Nephron progenitor cell (in vitro differentiated cells): Measurements from ENCODE around the gene SLC5A1.

Source experiments
- DNase-seq: peaks from one replicate; pipeline ENCODE4 v3.0.0; 2021
- H3K27ac Mint-ChIP-seq: 2 replicates; pipeline ENCODE4 v1.8.0; 2021; ENCODE audit warnings: mild to moderate bottlenecking, moderate library complexity, mixed read lengths
- H3K27me3 Mint-ChIP-seq: 2 replicates; pipeline ENCODE4 v1.8.0; 2021; ENCODE audit warnings: mild to moderate bottlenecking, low read depth, mixed read lengths; ENCODE audit not compliant: poor library complexity
- H3K36me3 Mint-ChIP-seq: 2 replicates; pipeline ENCODE4 v1.8.0; 2021; ENCODE audit warnings: low read depth, mixed read lengths
- H3K4me1 Mint-ChIP-seq: 2 replicates; pipeline ENCODE4 v1.8.0; 2021; ENCODE audit warnings: mixed read lengths
- H3K4me3 Mint-ChIP-seq: 2 replicates; pipeline ENCODE4 v1.8.0; 2021; ENCODE audit warnings: mild to moderate bottlenecking, moderate library complexity, mixed read lengths
- H3K9me3 Mint-ChIP-seq: 2 replicates; pipeline ENCODE4 v1.8.0; 2021; ENCODE audit warnings: mild to moderate bottlenecking, moderate library complexity, mixed read lengths
- TF ChIP-seq, protein P1 (sequence below): fragments of 200-600 bp; sonication (generic); IDR thresholded peaks from 2 replicates; pipeline ENCODE4 v1.5.0; 2021; ENCODE audit warnings: antibody characterized with exemption

Gene SLC5A1

DNA sequence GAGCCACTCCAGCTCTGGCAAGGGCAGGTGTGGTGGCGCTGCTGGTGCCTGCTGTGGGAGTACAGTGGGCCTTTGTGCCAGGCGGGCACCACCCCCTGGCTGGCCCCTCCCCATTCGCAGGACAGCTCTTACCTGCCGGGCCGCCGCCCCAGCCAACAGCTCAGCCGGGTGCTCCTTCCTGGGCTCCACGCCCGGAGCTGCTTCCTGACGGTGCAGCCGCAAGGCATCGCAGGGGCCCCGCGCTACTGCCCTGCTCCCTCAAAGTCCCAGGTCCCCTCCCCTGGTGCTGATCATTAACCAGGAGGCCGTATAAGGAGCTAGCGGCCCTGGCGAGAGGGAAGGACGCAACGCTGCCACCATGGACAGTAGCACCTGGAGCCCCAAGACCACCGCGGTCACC is at the start of gene SLC5A1:
SLC5A1 (plus strand) TSS at position 338 of the 400 bp plus-strand sequence; CDS start at position 359, 21 bp downstream.
- TF ChIP-seq, protein P1, sequence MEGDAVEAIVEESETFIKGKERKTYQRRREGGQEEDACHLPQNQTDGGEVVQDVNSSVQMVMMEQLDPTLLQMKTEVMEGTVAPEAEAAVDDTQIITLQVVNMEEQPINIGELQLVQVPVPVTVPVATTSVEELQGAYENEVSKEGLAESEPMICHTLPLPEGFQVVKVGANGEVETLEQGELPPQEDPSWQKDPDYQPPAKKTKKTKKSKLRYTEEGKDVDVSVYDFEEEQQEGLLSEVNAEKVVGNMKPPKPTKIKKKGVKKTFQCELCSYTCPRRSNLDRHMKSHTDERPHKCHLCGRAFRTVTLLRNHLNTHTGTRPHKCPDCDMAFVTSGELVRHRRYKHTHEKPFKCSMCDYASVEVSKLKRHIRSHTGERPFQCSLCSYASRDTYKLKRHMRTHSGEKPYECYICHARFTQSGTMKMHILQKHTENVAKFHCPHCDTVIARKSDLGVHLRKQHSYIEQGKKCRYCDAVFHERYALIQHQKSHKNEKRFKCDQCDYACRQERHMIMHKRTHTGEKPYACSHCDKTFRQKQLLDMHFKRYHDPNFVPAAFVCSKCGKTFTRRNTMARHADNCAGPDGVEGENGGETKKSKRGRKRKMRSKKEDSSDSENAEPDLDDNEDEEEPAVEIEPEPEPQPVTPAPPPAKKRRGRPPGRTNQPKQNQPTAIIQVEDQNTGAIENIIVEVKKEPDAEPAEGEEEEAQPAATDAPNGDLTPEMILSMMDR = no peak
- Mint-ChIP-seq H3K27ac (no peak within 1 kb of the TSS), H3K36me3 (no peaks in the 10 kb centered on the region), H3K9me3 (no peaks in the 10 kb centered on the region), H3K27me3 (peaks cover 8% of the 10 kb centered on the region), H3K4me1 (no peaks in the 10 kb centered on the region), H3K4me3 (no peak within 1 kb of the TSS)
- no peak for DNase-seq

DNA sequence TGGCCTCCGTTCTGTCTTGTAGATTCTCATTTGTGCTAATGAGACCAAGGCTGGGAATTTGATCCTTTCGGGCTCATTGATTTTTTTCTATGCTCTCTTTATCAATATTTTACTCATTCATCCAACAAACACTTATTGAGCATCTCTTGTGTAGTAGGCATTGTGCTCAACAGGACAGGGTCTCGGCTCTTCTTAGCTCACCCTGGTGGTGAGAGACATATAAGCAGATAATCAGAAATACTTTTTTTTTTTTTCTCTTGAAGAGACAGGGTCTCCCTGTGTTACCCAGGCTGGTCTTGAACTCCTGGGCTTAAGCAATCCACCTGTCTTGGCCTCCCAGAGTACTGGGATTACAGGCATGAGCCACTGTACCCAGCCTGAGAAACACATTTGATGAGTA is 48.0 kb upstream of the SLC5A1 start:
- H3K27ac Mint-ChIP-seq = no peak overlapping the region
- no peak for DNase-seq
- H3K9me3 Mint-ChIP-seq = no peaks in the 10 kb centered on the region
- peaks cover 22% of the 10 kb centered on the region for H3K27me3 Mint-ChIP-seq
- TF ChIP-seq, protein P1 = no peak
- no peaks in the 10 kb centered on the region for H3K36me3 Mint-ChIP-seq
- H3K4me3 Mint-ChIP-seq = no peak overlapping the region
- H3K4me1 Mint-ChIP-seq = no peaks in the 10 kb centered on the region

DNA sequence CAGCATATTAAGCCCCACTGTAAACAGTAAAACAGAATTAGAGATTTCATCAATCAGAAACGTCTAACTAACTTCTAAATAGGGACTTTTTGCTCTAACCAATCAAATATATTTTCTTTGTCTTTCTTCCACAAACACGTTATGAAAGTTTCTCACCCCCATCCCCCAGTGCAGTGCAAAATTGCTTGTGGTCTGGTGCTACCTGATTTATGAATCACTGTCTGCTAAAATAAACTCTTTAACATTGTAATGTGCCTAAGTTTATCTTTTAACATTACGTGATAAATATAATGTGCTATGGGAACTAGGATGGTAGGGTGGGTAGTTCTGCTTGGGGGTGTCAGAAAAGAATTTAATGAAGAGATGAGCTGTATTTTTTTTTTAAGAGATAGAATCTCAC is 47.3 kb upstream of the SLC5A1 start:
- Mint-ChIP-seq H3K27ac (no peak overlapping the region), H3K36me3 (no peaks in the 10 kb centered on the region), H3K4me3 (no peak overlapping the region), H3K27me3 (peaks cover 26% of the 10 kb centered on the region), H3K4me1 (no peaks in the 10 kb centered on the region), H3K9me3 (no peaks in the 10 kb centered on the region)
- DNase-seq = no peak
- TF ChIP-seq, protein P1 = no peak

DNA sequence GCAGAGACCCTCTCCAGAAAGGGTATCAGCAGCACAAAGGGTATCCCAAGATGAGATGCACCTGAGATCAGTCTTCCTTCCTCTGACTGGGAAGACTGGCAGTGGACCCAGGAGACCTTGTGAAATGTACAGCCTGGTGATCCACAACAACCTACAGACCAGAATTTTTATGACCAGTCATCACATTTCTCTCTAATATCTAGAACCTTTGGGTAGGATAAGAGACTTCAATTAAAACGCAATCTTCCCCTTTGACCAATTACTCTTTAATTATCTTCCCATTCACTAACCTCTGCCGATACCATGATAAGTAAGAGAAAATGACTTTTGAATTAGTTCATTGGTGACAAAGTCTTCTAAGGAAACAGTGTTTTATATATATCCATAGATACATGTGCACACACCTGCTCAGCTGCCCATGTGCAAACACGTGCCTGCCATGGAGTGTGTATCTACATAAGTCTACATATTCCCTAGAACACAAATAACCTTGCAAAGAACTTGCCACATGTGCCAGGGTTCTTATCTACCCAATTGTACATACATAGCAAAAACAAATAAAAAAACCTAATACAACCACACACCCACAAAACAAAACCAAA is 44.2 kb upstream of the SLC5A1 start:
- no peaks in the 10 kb centered on the region for H3K9me3 Mint-ChIP-seq
- no peaks in the 10 kb centered on the region for H3K36me3 Mint-ChIP-seq

DNA sequence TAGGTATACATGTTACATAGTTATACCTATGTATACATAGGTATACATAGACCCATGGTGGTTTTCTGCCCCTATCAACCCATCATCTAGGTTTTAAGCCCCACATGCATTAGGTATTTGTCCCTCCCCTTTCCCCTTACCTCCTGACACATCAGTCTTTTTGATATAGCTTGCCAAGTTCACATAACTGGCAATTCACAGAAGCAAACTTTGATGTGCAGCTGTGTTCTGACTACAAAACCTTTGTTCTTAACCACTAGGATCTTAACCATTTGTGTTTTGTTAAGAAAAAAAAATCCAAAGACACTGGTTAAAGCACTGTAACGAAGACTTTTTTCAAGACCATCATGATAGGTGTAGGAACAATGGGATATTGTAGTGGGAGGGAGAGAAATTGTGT is 42.9 kb upstream of the SLC5A1 start:
- TF ChIP-seq, protein P1 = no peak
- H3K27me3 Mint-ChIP-seq = peaks cover 31% of the 10 kb centered on the region
- no peak overlapping the region for H3K4me3 Mint-ChIP-seq
- no peaks in the 10 kb centered on the region for H3K9me3 Mint-ChIP-seq
- no peaks in the 10 kb centered on the region for H3K4me1 Mint-ChIP-seq
- H3K27ac Mint-ChIP-seq = no peak overlapping the region
- DNase-seq = no peak
- no peaks in the 10 kb centered on the region for H3K36me3 Mint-ChIP-seq

More for the DNA sequence above, 44.2 kb upstream of the SLC5A1 start:
- no peak for DNase-seq
- Mint-ChIP-seq H3K27me3 (peaks cover 26% of the 10 kb centered on the region), H3K4me1 (no peaks in the 10 kb centered on the region), H3K27ac (no peak overlapping the region), H3K4me3 (no peak overlapping the region)
- TF ChIP-seq, protein P1 = no peak

DNA sequence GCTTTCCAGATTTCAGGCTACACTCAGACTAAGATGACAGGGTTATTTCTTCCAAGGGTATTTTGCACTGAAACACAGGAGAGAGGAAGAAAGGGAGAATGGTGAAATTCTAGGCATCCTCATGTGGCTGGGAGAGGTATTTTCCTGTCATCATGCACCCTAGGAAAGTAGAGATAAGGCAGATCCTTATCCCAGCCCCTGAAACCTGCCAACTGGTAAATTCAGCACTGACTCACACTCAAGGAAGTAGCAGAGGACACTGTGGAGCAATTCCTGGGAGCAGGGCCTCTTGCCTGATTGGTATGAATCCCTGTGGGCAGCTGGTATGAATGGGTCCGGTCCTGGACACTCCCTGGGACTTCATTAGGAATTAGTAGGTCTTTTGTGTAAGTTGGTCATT is 37.6 kb upstream of the SLC5A1 start:
- no peak for DNase-seq
- Mint-ChIP-seq H3K27me3 (peaks cover 40% of the 10 kb centered on the region), H3K4me3 (no peak overlapping the region), H3K9me3 (peaks cover under 1% of the 10 kb centered on the region), H3K36me3 (no peaks in the 10 kb centered on the region), H3K4me1 (no peaks in the 10 kb centered on the region), H3K27ac (no peak overlapping the region)
- TF ChIP-seq, protein P1 = no peak
